A549 (cell line): ENCODE measurements around the gene PLGLB1.
"Not testable (repeated sequence)": the region's sequence is repeated elsewhere in the genome, so short reads cannot be mapped to it uniquely, and the experiment has no call there.

Experiments used
- CBX8 ChIP-seq: fragments of 200-600 bp; sonication (generic); IDR thresholded peaks from 2 replicates; pipeline ENCODE4 v1.6.1; 2016
- FOSL2 ChIP-seq, 2 experiments: fragments of 450-650 bp in 1 of 2; fragments of >200 bp in 1 of 2; sonication (Bioruptor Twin) in 1 of 2; formaldehyde crosslinking; IDR thresholded peaks; 2 replicates each; pipeline versions ENCODE4 v1.5.0 to v1.6.1; 2016 to 2020; ENCODE audit warnings: mild to moderate bottlenecking in 1 of 2, moderate library complexity in 1 of 2
- KDM1A ChIP-seq: fragments of 200-600 bp; sonication (generic); IDR thresholded peaks from 2 replicates; pipeline ENCODE4 v1.6.1; 2016; ENCODE audit warnings: low read depth, mild to moderate bottlenecking
- RCOR1 ChIP-seq: fragments of 150-350 bp; IDR thresholded peaks from 2 replicates; pipeline ENCODE4 v1.6.1; 2014; ENCODE audit warnings: antibody characterized with exemption, low read length, low read depth

- not testable (repeated sequence) for TF ChIP-seq KDM1A; CBX8; FOSL2 (IDR thresholded peaks at IDR 0.05); FOSL2 (CRISPR knock-in tag; IDR thresholded peaks at IDR 0.05); RCOR1
Observed at GRCh38 chr2:87021043-87021442, 601 bp downstream of the PLGLB1 start.
